Bronchial epithelial cell (primary cell): ENCODE measurements around the gene KRT1. TPM values are rescaled to one million over a fixed set of nuclear protein-coding genes. Genes with fewer than 3 reads are reported as not detected.

Experiments used
- DNase-seq: peaks from one replicate; pipeline ENCODE4 v3.0.0-alpha.2; 2010; ENCODE audit warnings: low read depth
- FAIRE-seq: peaks from 2 replicates; lab custom pipeline; 2011; peaks lifted over from hg19 to GRCh38; lab: Jason Lieb, UNC
- H3K27me3 ChIP-seq: 2 replicates; pipeline ENCODE4 v1.5.1; 2011; ENCODE audit warnings: low read length; ENCODE audit not compliant: control insufficient read depth, insufficient read depth
- H3K36me3 ChIP-seq: 2 replicates; pipeline ENCODE4 v1.5.1; 2011; ENCODE audit warnings: low read length; ENCODE audit not compliant: control insufficient read depth, insufficient read depth
- H3K4me3 ChIP-seq: 2 replicates; pipeline ENCODE4 v1.5.1; 2011; ENCODE audit warnings: mild to moderate bottlenecking, low read depth, low read length, control low read depth
- total RNA-seq: library from RNA; depleted of rRNA; stranded (reverse); fragments of >200 nt; gene quantifications from 2 replicates; pipeline ENCODE4 v1.2.1, GENCODE V29; 2014
- TF ChIP-seq, protein P1 (sequence below): IDR thresholded peaks from 2 replicates; pipeline ENCODE4 v1.5.1; 2011; ENCODE audit warnings: mild to moderate bottlenecking, moderate library complexity, low read length, control low read depth, inconsistent platforms; ENCODE audit not compliant: insufficient read depth, severe bottlenecking

The KRT1 gene
- total RNA-seq, 1 donor from 2014 or later: not detected

- TF ChIP-seq, protein P1, sequence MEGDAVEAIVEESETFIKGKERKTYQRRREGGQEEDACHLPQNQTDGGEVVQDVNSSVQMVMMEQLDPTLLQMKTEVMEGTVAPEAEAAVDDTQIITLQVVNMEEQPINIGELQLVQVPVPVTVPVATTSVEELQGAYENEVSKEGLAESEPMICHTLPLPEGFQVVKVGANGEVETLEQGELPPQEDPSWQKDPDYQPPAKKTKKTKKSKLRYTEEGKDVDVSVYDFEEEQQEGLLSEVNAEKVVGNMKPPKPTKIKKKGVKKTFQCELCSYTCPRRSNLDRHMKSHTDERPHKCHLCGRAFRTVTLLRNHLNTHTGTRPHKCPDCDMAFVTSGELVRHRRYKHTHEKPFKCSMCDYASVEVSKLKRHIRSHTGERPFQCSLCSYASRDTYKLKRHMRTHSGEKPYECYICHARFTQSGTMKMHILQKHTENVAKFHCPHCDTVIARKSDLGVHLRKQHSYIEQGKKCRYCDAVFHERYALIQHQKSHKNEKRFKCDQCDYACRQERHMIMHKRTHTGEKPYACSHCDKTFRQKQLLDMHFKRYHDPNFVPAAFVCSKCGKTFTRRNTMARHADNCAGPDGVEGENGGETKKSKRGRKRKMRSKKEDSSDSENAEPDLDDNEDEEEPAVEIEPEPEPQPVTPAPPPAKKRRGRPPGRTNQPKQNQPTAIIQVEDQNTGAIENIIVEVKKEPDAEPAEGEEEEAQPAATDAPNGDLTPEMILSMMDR: no peak
Measured at GRCh38 chr12:52722680-52723079, 42.5 kb upstream of the KRT1 start.

GRCh38 chr12:52721838-52722470 lies 41.7 kb upstream of the KRT1 start:
- H3K36me3 ChIP-seq: no peaks in the 10 kb centered on the region
- no peak overlapping the region for H3K4me3 ChIP-seq
- FAIRE-seq (peak; percentile 66), DNase-seq (no peak)
- H3K27me3 ChIP-seq: peaks cover 2% of the 10 kb centered on the region
- TF ChIP-seq, protein P1: no peak

More at GRCh38 chr12:52722680-52723079, 42.5 kb upstream of the KRT1 start:
- Histone ChIP-seq H3K27me3 (peaks cover 2% of the 10 kb centered on the region), H3K36me3 (no peaks in the 10 kb centered on the region), H3K4me3 (no peak overlapping the region)
- DNase-seq: no peak
- FAIRE-seq: no peak

GRCh38 chr12:52720365-52720886 lies 40.2 kb upstream of the KRT1 start:
- FAIRE-seq (peak; percentile 23), DNase-seq (peak; percentile 61)
- no peak overlapping the region for H3K4me3 ChIP-seq
- H3K27me3 ChIP-seq: peaks cover 9% of the 10 kb centered on the region
- no peaks in the 10 kb centered on the region for H3K36me3 ChIP-seq
- TF ChIP-seq, protein P1: no peak

GRCh38 chr12:52716061-52716460 lies 35.9 kb upstream of the KRT1 start:
- DNase-seq (no peak), FAIRE-seq (no peak)
- Histone ChIP-seq H3K27me3 (peaks cover 27% of the 10 kb centered on the region), H3K4me3 (no peak overlapping the region), H3K36me3 (no peaks in the 10 kb centered on the region)
- TF ChIP-seq, protein P1: no peak

DNA sequence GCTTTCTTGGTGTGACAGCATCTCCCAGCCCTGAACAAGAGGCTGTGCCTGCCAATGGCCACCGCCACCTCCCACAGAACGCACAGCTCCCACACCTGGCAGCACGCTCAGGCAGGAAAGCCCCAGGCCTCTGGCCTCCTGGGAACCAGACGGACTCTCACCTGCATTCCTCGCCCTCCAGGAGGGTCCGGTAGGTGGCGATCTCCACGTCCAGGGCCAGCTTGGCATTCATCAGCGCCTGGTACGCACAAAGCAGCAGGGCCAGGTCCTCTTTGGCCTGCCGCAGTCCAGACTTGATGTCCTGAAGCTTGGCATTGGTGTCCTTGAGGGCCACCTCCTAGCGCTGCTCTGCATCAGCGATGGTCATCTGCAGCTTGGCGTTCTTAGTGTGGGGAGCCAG lies 35.2 kb upstream of the KRT1 start:
- H3K27me3 ChIP-seq: peaks cover 27% of the 10 kb centered on the region

More for the DNA sequence above, 35.2 kb upstream of the KRT1 start:
- TF ChIP-seq, protein P1: peak; percentile 39
- no peak overlapping the region for H3K4me3 ChIP-seq
- no peaks in the 10 kb centered on the region for H3K36me3 ChIP-seq
- DNase-seq (peak; percentile 10), FAIRE-seq (no peak)
